Measurements from ENCODE around the gene NECTIN1. TPM values are rescaled to one million over a fixed set of nuclear protein-coding genes. Genes with fewer than 3 reads are reported as not detected.

The NECTIN1 gene
- total RNA-seq, 1 donor from 2014 or later, result 62.9 TPM

GRCh38 chr11:119701591-119702549, 27.1 kb downstream of the NECTIN1 start:
- Mint-ChIP-seq H3K27ac (peak overlapping the region; percentile 90), H3K4me1 (ENCODE audit: unreplicated experiment) (peaks cover 63% of the 10 kb centered on the region), H3K4me3 (peak overlapping the region; percentile 57), H3K36me3 (peaks cover 3% of the 10 kb centered on the region), H3K27me3 (no peaks in the 10 kb centered on the region), H3K9me3 (no peaks in the 10 kb centered on the region)
- no peak for TF ChIP-seq CTCF (conservative IDR thresholded peaks at IDR 0.05)
- DNase-seq (ENCODE audit: extremely low spot score, unreplicated experiment), result no peak

GRCh38 chr11:119700536-119701346, 28.3 kb downstream of the NECTIN1 start:
- DNase-seq (ENCODE audit: extremely low spot score, unreplicated experiment), result no peak
- Mint-ChIP-seq H3K4me1 (ENCODE audit: unreplicated experiment) (peaks cover 60% of the 10 kb centered on the region), H3K36me3 (no peaks in the 10 kb centered on the region), H3K27me3 (no peaks in the 10 kb centered on the region), H3K4me3 (no peak overlapping the region), H3K9me3 (no peaks in the 10 kb centered on the region), H3K27ac (peak overlapping the region; percentile 93)
- TF ChIP-seq CTCF (conservative IDR thresholded peaks at IDR 0.05), result no peak

GRCh38 chr11:119700030-119700429, 29.0 kb downstream of the NECTIN1 start:
- no peak for DNase-seq (ENCODE audit: extremely low spot score, unreplicated experiment)
- peaks cover 62% of the 10 kb centered on the region for H3K4me1 Mint-ChIP-seq (ENCODE audit: unreplicated experiment)
- H3K27me3 Mint-ChIP-seq, result no peaks in the 10 kb centered on the region
- no peaks in the 10 kb centered on the region for H3K9me3 Mint-ChIP-seq
- H3K27ac Mint-ChIP-seq, result peak overlapping the region; percentile 93
- no peak overlapping the region for H3K4me3 Mint-ChIP-seq
- no peak for TF ChIP-seq CTCF (conservative IDR thresholded peaks at IDR 0.05)
- no peaks in the 10 kb centered on the region for H3K36me3 Mint-ChIP-seq

DNA sequence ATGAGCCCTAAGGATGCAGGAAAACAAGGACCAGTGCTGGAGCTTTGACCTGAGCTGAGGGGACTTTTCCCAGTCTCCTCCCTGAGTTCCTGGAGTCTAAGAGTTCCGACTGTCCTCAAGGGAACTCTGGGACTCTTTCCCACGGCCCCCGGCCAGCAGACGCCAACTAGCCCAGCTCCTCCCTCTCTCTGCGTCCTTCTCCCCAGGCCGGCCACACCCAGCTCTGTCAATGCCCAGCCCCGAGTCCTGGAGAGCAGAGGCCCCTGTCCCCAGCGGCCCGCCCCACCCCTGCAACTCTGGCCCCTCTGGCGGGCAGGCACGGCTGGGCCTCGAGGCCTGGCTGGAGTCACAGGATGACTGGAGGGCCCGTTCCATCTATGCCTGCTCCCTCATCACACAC, 29.8 kb downstream of the NECTIN1 start:
- peaks cover 65% of the 10 kb centered on the region for H3K4me1 Mint-ChIP-seq (ENCODE audit: unreplicated experiment)

More for the DNA sequence above, 29.8 kb downstream of the NECTIN1 start:
- TF ChIP-seq CTCF (conservative IDR thresholded peaks at IDR 0.05), result no peak
- Mint-ChIP-seq H3K9me3 (no peaks in the 10 kb centered on the region), H3K27ac (peak overlapping the region; percentile 93), H3K36me3 (no peaks in the 10 kb centered on the region), H3K4me3 (peak overlapping the region; percentile 63), H3K27me3 (no peaks in the 10 kb centered on the region)
- DNase-seq (ENCODE audit: extremely low spot score, unreplicated experiment), result no peak

All from type B pancreatic cell (in vitro differentiated cells).